Measurements from ENCODE around the gene ROR1. TPM values are rescaled to one million over a fixed set of nuclear protein-coding genes. Genes with fewer than 3 reads are reported as not detected.

ROR1 gene
- total and polyA plus RNA-seq, 7 experiments from 2014 or later, result 0.07 to 0.22 (median 0.16) TPM; not detected in 4

DNA sequence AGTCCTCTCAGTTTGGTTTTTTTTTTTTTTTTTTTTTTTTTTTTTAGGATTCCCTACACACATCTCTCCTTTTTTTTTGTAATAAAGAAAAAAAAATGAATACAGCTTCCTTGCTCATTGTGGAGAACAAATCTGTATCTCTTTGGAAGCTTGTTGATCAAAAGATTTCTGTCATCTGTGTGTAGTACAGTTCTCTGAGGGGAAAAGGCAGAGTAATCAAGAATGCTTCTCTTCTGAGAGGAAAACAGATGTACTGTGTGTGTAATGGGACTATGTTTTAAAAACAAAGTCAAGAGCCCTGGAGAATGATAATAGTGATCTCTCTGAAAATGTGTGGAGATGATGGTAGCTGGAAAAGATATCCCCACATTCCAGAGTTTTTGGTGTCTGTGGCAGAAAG is 16.5 kb upstream of the ROR1 start:
- Mint-ChIP-seq H3K27me3 (peaks cover 0 to 24% (median 6%) of the 10 kb centered on the region in 5 donors), H3K36me3 (no peaks in the 10 kb centered on the region), H3K9me3 (no peaks in the 10 kb centered on the region), H3K4me3 (no peak overlapping the region), H3K27ac (no peak overlapping the region), H3K4me1 (peaks cover 0 to 2% (median 0%) of the 10 kb centered on the region in 7 donors)
- no peak for ATAC-seq
- Histone ChIP-seq H3K27ac (ENCODE audit: low read depth, low read length) (no peak overlapping the region), H3K27me3 (ENCODE audit: control insufficient read depth in 2 of 2, insufficient read depth in 2 of 2, low read length in 2 of 2) (no peaks in the 10 kb centered on the region), H3K9me3 (ENCODE audit: control insufficient read depth in 2 of 3, low read length in 3 of 3) (no peaks in the 10 kb centered on the region), H3K36me3 (ENCODE audit: control insufficient read depth in 2 of 3, insufficient read depth in 3 of 3, low read length in 3 of 3) (no peaks in the 10 kb centered on the region), H3K4me3 (ENCODE audit: low read length) (no peak overlapping the region), H3K4me1 (ENCODE audit: control insufficient read depth in 2 of 2, insufficient read depth in 2 of 2, low read length in 2 of 2) (no peaks in the 10 kb centered on the region)
- intact Hi-C loops (cut with micrococcal nuclease), result no loop called here
- ChIA-PET POLR2A (no interaction called here), CTCF (no interaction called here)
- no peak for DNase-seq

DNA sequence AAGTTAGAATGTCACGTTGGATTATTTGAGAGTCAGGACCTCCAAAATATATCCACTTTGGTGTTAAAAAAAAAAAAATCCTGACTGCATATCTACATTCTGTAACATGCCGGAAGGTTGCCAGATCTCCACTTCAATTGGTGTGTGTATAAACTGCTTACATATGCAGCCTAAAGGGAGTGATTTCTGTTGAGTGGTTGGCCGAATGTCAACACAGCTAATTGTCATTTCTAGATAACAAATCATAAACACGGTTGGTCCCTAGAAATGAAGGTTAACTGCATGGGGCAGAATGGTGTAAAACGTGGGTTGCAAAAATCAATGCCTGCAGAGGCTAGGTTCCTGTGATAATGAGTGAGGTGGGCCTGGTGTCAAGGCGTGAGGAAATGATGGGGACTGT is 15.0 kb upstream of the ROR1 start:
- Histone ChIP-seq H3K9me3 (ENCODE audit: control insufficient read depth in 2 of 3, low read length in 3 of 3) (no peaks in the 10 kb centered on the region), H3K27me3 (ENCODE audit: control insufficient read depth in 2 of 2, insufficient read depth in 2 of 2, low read length in 2 of 2) (no peaks in the 10 kb centered on the region), H3K4me3 (ENCODE audit: low read length) (no peak overlapping the region), H3K4me1 (ENCODE audit: control insufficient read depth in 2 of 2, insufficient read depth in 2 of 2, low read length in 2 of 2) (no peaks in the 10 kb centered on the region), H3K27ac (ENCODE audit: low read depth, low read length) (no peak overlapping the region), H3K36me3 (ENCODE audit: control insufficient read depth in 2 of 3, insufficient read depth in 3 of 3, low read length in 3 of 3) (no peaks in the 10 kb centered on the region)
- no peak for DNase-seq
- intact Hi-C loops (cut with micrococcal nuclease), result no loop called here
- peaks cover 0 to 6% (median 1%) of the 10 kb centered on the region in 11 donors for H3K9me3 Mint-ChIP-seq
- H3K27ac Mint-ChIP-seq, result no peak overlapping the region
- CTCF ChIA-PET, result no interaction called here
- H3K27me3 Mint-ChIP-seq, result peaks cover 0 to 28% (median 5%) of the 10 kb centered on the region in 5 donors
- no peak overlapping the region for H3K4me3 Mint-ChIP-seq
- H3K36me3 Mint-ChIP-seq, result no peaks in the 10 kb centered on the region
- no peak for ATAC-seq
- H3K4me1 Mint-ChIP-seq, result peaks cover 0 to 2% (median 0%) of the 10 kb centered on the region in 7 donors
- POLR2A ChIA-PET, result no interaction called here

DNA sequence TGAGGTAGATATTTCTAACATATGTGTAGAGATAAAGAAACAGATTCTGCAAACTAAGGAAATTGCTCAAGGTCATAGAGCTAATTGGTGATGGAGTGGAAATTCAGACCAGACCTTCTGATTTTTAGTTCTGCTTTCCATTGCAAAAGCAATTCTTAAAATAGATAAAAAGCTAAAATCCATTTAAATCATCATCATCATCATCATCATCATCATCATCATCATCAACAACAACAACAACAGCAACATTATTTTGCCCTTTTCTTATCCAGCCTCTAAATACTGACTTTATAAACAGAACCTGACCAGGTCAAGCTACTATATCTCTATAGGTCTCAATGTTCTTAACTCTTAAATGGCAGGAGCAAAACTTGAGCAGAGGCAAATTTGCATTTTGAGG is 14.0 kb upstream of the ROR1 start:
- CTCF ChIA-PET, result no interaction called here

DNA sequence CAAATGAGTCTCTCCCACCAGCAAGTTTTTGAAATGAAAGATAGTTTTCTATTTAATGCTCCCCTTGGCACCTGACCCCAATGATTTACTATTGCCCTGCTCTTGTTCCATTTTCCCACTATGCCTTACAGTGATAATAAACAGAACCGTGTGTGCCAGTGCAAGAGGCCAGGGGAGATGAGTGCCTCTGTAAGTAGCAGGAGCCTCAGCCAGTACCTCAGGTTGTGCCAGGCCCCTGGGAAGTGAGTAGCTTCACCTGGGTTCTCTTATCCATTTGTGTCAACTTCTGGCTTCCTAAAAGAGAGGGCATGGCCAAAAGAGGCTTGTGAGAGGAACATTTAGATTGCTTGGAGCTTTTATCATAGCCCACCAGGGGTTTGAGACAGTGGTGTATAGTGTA is 3.4 kb upstream of the ROR1 start:
- CTCF ChIA-PET, result interaction anchor here (1.1 kb wide), 1 partner anchor 9 kb away, joined by 3 read pairs; no protein-coding TSS in a partner anchor
- no peak for ATAC-seq
- DNase-seq, result no peak
- no peaks in the 10 kb centered on the region for H3K27me3 ChIP-seq (ENCODE audit: control insufficient read depth in 2 of 2, insufficient read depth in 2 of 2, low read length in 2 of 2)
- no peak overlapping the region for H3K4me3 ChIP-seq (ENCODE audit: low read length)
- H3K4me3 Mint-ChIP-seq, result no peak overlapping the region
- H3K9me3 ChIP-seq (ENCODE audit: control insufficient read depth in 2 of 3, low read length in 3 of 3), result no peaks in the 10 kb centered on the region
- H3K27me3 Mint-ChIP-seq, result peaks cover 33 to 50% (median 47%) of the 10 kb centered on the region in 5 donors
- no peaks in the 10 kb centered on the region for H3K4me1 ChIP-seq (ENCODE audit: control insufficient read depth in 2 of 2, insufficient read depth in 2 of 2, low read length in 2 of 2)
- H3K4me1 Mint-ChIP-seq, result peaks cover 10 to 18% (median 15%) of the 10 kb centered on the region in 7 donors
- intact Hi-C loops (cut with micrococcal nuclease), result loop anchor here (5.0 to 10.0 kb wide), 4 partner anchors 156 to 477 kb away; no protein-coding TSS in a partner anchor
- no peaks in the 10 kb centered on the region for H3K36me3 ChIP-seq (ENCODE audit: control insufficient read depth in 2 of 3, insufficient read depth in 3 of 3, low read length in 3 of 3)
- no peak overlapping the region for H3K27ac Mint-ChIP-seq
- no peak overlapping the region for H3K27ac ChIP-seq (ENCODE audit: low read depth, low read length)
- peaks cover 0 to 6% (median 0%) of the 10 kb centered on the region in 5 donors for H3K36me3 Mint-ChIP-seq
- no peaks in the 10 kb centered on the region for H3K9me3 Mint-ChIP-seq
- POLR2A ChIA-PET, result no interaction called here

More for the DNA sequence above, 14.0 kb upstream of the ROR1 start:
- Mint-ChIP-seq H3K4me3 (no peak overlapping the region), H3K4me1 (peaks cover 0 to 2% (median 0%) of the 10 kb centered on the region in 7 donors), H3K9me3 (peaks cover 0 to 15% (median 4%) of the 10 kb centered on the region in 11 donors), H3K36me3 (no peaks in the 10 kb centered on the region), H3K27me3 (peaks cover 0 to 35% (median 9%) of the 10 kb centered on the region in 5 donors), H3K27ac (no peak overlapping the region)
- Histone ChIP-seq H3K4me3 (ENCODE audit: low read length) (no peak overlapping the region), H3K4me1 (ENCODE audit: control insufficient read depth in 2 of 2, insufficient read depth in 2 of 2, low read length in 2 of 2) (no peaks in the 10 kb centered on the region), H3K27ac (ENCODE audit: low read depth, low read length) (no peak overlapping the region), H3K36me3 (ENCODE audit: control insufficient read depth in 2 of 3, insufficient read depth in 3 of 3, low read length in 3 of 3) (no peaks in the 10 kb centered on the region), H3K27me3 (ENCODE audit: control insufficient read depth in 2 of 2, insufficient read depth in 2 of 2, low read length in 2 of 2) (no peaks in the 10 kb centered on the region), H3K9me3 (ENCODE audit: control insufficient read depth in 2 of 3, low read length in 3 of 3) (no peaks in the 10 kb centered on the region)
- POLR2A ChIA-PET, result no interaction called here
- ATAC-seq, result no peak
- intact Hi-C loops (cut with micrococcal nuclease), result no loop called here
- no peak for DNase-seq

DNA sequence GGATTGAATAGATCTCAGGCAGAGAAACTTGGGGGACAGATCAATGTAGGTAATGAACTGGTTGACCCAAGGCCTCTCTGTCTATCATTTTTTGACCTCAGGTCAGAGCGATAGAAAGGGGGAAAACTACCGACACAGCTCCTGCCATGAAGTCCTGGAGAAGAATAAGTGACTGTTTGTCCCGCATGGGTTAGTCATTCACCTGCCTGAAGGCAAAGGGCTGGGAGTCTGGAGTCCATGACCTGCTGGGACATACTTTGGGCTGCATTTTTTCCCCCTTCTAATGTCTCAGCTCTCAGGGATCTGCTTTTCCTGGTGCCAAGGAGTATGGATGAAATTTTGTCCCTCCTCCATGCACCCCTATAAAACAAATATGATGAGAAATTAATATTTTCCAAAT is 1.6 kb upstream of the ROR1 start:
- H3K27ac Mint-ChIP-seq, result no peak overlapping the region
- no peaks in the 10 kb centered on the region for H3K36me3 ChIP-seq (ENCODE audit: control insufficient read depth in 2 of 3, insufficient read depth in 3 of 3, low read length in 3 of 3)
- ChIA-PET POLR2A (no interaction called here), CTCF (no interaction called here)
- H3K4me1 ChIP-seq (ENCODE audit: control insufficient read depth in 2 of 2, insufficient read depth in 2 of 2, low read length in 2 of 2), result no peaks in the 10 kb centered on the region
- no peaks in the 10 kb centered on the region for H3K27me3 ChIP-seq (ENCODE audit: control insufficient read depth in 2 of 2, insufficient read depth in 2 of 2, low read length in 2 of 2)
- H3K27ac ChIP-seq (ENCODE audit: low read depth, low read length), result no peak overlapping the region
- no peak for DNase-seq
- H3K36me3 Mint-ChIP-seq, result peaks cover 0 to 6% (median 0%) of the 10 kb centered on the region in 5 donors
- H3K9me3 ChIP-seq (ENCODE audit: control insufficient read depth in 2 of 3, low read length in 3 of 3), result no peaks in the 10 kb centered on the region
- no peak overlapping the region for H3K4me3 ChIP-seq (ENCODE audit: low read length)
- no peak overlapping the region for H3K4me3 Mint-ChIP-seq
- ATAC-seq, result no peak
- peaks cover 10 to 20% (median 16%) of the 10 kb centered on the region in 7 donors for H3K4me1 Mint-ChIP-seq
- peaks cover 50 to 65% (median 64%) of the 10 kb centered on the region in 5 donors for H3K27me3 Mint-ChIP-seq
- intact Hi-C loops (cut with micrococcal nuclease), result loop anchor here (5.0 to 10.0 kb wide), 4 partner anchors 157 to 475 kb away; no protein-coding TSS in a partner anchor
- no peaks in the 10 kb centered on the region for H3K9me3 Mint-ChIP-seq

DNA sequence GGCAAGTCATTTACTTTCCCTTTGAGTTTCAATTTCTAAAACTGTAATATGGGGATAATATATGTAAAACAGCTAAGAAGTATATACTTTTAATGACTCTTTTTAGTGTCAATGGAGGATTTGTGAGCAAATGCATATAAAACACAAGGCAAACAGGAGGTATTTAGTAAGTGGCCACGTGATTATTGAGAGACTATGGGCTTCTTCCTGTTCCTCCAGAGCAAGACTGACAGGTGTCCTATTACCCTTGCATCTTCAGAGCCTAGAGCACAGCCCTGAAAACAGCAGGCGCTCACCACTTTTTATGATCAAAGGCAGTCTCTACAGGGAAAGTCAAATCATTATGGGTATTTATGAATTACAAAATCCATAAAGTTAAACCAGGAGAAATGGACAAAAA is 941 bp upstream of the ROR1 start:
- Histone ChIP-seq H3K27ac (ENCODE audit: low read depth, low read length) (no peak overlapping the region), H3K27me3 (ENCODE audit: control insufficient read depth in 2 of 2, insufficient read depth in 2 of 2, low read length in 2 of 2) (no peaks in the 10 kb centered on the region), H3K36me3 (ENCODE audit: control insufficient read depth in 2 of 3, insufficient read depth in 3 of 3, low read length in 3 of 3) (no peaks in the 10 kb centered on the region), H3K4me3 (ENCODE audit: low read length) (no peak overlapping the region), H3K4me1 (ENCODE audit: control insufficient read depth in 2 of 2, insufficient read depth in 2 of 2, low read length in 2 of 2) (no peaks in the 10 kb centered on the region), H3K9me3 (ENCODE audit: control insufficient read depth in 2 of 3, low read length in 3 of 3) (no peaks in the 10 kb centered on the region)
- Mint-ChIP-seq H3K4me1 (peaks cover 10 to 20% (median 16%) of the 10 kb centered on the region in 7 donors), H3K4me3 (peak overlapping the region; percentile 58 to 84 (median 69)), H3K36me3 (peaks cover 0 to 6% (median 0%) of the 10 kb centered on the region in 5 donors), H3K9me3 (no peaks in the 10 kb centered on the region), H3K27me3 (peaks cover 56 to 72% (median 71%) of the 10 kb centered on the region in 5 donors), H3K27ac (no peak overlapping the region)
- no peak for DNase-seq
- CTCF ChIA-PET, result no interaction called here
- POLR2A ChIA-PET, result no interaction called here
- intact Hi-C loops (cut with micrococcal nuclease), result loop anchor here (5.0 to 10.0 kb wide), 4 partner anchors 158 to 474 kb away; no protein-coding TSS in a partner anchor
- no peak for ATAC-seq

GRCh38 chr1:63773496-63773814 is 362 bp upstream of the ROR1 start:
- Mint-ChIP-seq H3K27me3 (peaks cover 59 to 77% (median 70%) of the 10 kb centered on the region in 5 donors), H3K4me3 (peak overlapping the region; percentile 58 to 84 (median 69)), H3K4me1 (peaks cover 10 to 20% (median 16%) of the 10 kb centered on the region in 7 donors), H3K36me3 (peaks cover 0 to 6% (median 0%) of the 10 kb centered on the region in 5 donors), H3K27ac (no peak overlapping the region), H3K9me3 (no peaks in the 10 kb centered on the region)
- ChIA-PET CTCF (no interaction called here), POLR2A (no interaction called here)
- H3K36me3 ChIP-seq (ENCODE audit: control insufficient read depth in 2 of 3, insufficient read depth in 3 of 3, low read length in 3 of 3), result no peaks in the 10 kb centered on the region
- no peaks in the 10 kb centered on the region for H3K4me1 ChIP-seq (ENCODE audit: control insufficient read depth in 2 of 2, insufficient read depth in 2 of 2, low read length in 2 of 2)
- no peak for ATAC-seq
- H3K9me3 ChIP-seq (ENCODE audit: control insufficient read depth in 2 of 3, low read length in 3 of 3), result no peaks in the 10 kb centered on the region
- peaks cover 0 to 3% of the 10 kb centered on the region in 2 donors for H3K27me3 ChIP-seq (ENCODE audit: control insufficient read depth in 2 of 2, insufficient read depth in 2 of 2, low read length in 2 of 2)
- no peak overlapping the region for H3K27ac ChIP-seq (ENCODE audit: low read depth, low read length)
- DNase-seq, result no peak
- intact Hi-C loops (cut with micrococcal nuclease), result loop anchor here (5.0 to 10.0 kb wide), 4 partner anchors 159 to 474 kb away; no protein-coding TSS in a partner anchor
- no peak overlapping the region for H3K4me3 ChIP-seq (ENCODE audit: low read length)
